MG63 (cell line): ENCODE measurements around the gene USP6NL. TPM values are rescaled to one million over a fixed set of nuclear protein-coding genes. Genes with fewer than 3 reads are reported as not detected.
"Not testable (repeated sequence)": the region's sequence is repeated elsewhere in the genome, so short reads cannot be mapped to it uniquely, and the experiment has no call there.

Experiments
- DNase-seq: peaks from one replicate; pipeline ENCODE4 v3.0.0-alpha.2; 2020
- H3K27me3 ChIP-seq: fragments of 250-450 bp; sonication (Bioruptor Pico); 2 replicates; pipeline ENCODE4 v1.5.1; 2020; ENCODE audit warnings: mild to moderate bottlenecking, moderate library complexity
- H3K36me3 ChIP-seq: fragments of 250-450 bp; sonication (Bioruptor Pico); 2 replicates; pipeline ENCODE4 v1.5.1; 2020; ENCODE audit warnings: mild to moderate bottlenecking, moderate library complexity
- H3K4me3 ChIP-seq: fragments of 250-450 bp; sonication (Bioruptor Pico); 2 replicates; pipeline ENCODE4 v1.5.1; 2020; ENCODE audit warnings: mild to moderate bottlenecking, moderate library complexity
- H3K9me3 ChIP-seq: fragments of 250-450 bp; sonication (Bioruptor Pico); 2 replicates; pipeline ENCODE4 v1.5.1; 2020; ENCODE audit warnings: mild to moderate bottlenecking, moderate library complexity
- total RNA-seq: library from RNA; depleted of rRNA; stranded (reverse); fragments of >200 nt; shearing (Covaris generic); gene quantifications from 2 replicates; pipeline ENCODE4 v1.2.3, GENCODE V29; 2014; ENCODE audit warnings: low replicate concordance

Gene USP6NL
- total RNA-seq, 1 experiment from 2014 or later: 4.0 TPM

DNA sequence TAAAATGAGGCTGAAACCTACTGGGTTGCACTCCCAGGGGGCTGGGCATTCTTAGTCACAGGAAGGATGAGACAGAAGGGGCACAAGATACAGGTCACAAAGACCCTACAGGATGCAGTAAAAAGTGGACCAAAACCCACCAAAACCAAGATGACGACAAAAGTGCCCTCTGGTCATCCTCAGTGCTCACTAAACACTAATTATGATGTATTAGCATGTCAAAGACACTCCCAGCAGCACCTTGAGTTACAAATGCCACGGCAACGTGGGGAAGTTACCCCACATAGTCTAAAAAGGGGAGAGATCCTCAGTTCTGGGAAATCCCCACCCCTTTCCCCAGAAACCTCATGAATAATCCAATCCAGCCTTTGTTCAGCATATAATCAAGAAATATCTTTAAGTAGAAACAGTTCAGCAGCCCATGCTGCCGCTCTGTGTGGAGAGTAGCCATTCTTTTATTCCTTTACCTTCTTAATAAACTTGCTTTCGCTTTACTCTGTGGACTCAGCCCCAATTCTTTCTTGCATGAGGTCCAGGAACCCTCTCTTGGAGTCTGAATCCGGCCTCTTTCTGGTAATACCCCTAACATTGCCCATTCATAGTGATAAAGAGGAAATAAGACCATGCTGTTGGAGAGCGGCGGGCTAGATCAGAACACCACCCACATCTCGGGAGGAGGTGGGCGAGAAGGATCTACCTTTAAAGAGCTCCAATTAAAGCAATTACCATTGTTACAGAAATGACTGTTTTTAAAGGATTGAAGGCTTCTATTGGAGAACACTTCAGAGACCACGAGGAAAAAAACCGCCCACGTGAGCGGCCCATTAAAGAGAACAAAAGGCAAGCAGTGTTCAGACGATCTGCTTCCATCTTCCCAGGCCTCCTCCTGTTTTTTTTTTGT lies 170.9 kb downstream of the USP6NL start:
- DNase-seq: no peak
- no peaks in the 10 kb centered on the region for H3K27me3 ChIP-seq
- H3K9me3 ChIP-seq: no peaks in the 10 kb centered on the region
- H3K36me3 ChIP-seq: no peaks in the 10 kb centered on the region
- H3K4me3 ChIP-seq: no peak overlapping the region

DNA sequence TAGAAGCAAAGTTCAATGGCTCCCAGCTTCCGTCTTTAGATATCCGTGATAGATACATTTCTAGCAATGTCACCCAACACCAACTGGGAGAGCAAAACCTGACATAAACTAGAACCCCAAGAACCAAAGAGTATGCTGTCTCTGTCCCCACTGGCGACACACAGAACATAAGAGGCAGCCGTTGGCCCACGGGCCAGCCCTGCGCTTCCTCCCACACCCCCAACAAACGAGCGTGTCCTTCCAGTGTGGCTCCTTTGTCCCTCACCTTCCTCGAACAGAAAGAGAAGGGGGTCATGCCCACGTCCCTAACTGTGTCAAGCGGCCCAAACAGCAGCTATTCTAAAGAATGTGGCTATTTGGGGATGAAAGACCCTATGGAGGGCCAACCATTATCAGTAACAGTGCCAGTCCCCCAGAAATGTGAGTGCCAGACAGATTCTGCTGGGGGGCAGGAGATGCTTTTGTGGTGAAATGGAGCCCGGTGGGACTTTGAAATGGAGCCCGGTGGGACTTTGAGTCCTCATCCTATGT lies 171.9 kb downstream of the USP6NL start:
- Histone ChIP-seq H3K4me3 (no peak overlapping the region), H3K36me3 (no peaks in the 10 kb centered on the region), H3K9me3 (no peaks in the 10 kb centered on the region), H3K27me3 (no peaks in the 10 kb centered on the region)
- DNase-seq: no peak

DNA sequence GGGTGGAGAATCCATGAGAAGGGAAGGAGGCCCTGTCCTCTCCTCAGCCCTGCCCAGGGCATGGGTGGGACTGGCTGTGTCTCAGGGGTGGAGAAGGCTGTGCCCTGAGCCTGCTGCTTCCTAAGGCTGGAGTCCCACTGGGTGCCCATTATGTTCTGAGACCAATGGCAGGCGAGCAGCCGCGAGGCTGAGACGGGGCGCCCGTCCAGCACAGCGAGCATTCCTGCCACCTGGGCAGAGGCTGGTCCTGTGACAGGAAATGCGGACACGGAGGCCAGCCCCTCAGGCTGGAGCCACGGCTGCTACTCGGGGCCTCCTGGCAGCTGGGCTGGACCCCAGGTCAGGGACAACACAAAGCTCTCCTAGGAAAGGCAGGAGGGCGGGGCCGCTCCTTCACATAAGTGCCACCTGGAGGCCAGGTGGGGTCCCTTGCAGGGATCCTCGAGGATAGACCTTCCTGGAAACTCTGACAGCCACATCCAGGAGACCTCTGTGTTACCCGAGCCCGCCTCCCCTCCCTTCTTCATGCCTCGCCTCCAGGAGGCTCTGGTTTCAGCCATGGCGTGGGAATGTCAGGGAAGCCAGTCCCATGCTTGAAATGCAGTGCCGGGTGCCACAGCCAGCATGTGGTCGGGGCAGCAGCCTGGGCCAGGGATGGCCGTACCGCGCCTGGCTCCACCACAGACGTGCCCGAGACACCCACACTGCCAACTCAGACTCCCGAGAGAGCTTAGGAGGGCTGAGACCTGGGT lies 173.9 kb downstream of the USP6NL start:
- DNase-seq: no peak
- H3K36me3 ChIP-seq: no peaks in the 10 kb centered on the region
- H3K4me3 ChIP-seq: no peak overlapping the region
- H3K9me3 ChIP-seq: no peaks in the 10 kb centered on the region
- no peaks in the 10 kb centered on the region for H3K27me3 ChIP-seq

DNA sequence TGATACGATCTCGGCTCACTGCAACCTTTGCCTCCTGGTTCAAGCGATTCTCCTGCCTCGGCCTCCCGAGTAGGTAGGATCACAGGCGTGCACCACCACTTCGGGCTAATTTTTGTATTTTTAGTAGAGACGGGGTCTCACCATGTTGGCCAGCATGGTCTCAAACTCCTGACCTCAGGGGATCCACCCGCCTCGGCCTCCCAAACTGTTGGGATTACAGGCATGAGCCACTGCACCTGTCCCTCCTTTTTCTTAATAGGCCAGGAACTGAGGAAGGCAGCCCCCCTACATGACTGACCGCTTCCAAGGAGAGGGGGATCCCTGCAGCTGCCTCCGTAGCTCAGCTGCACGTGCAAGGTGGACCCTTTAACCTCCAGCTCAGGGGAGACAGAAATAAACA lies 175.0 kb downstream of the USP6NL start:
- not testable (repeated sequence) for DNase-seq, H3K27me3 ChIP-seq, H3K36me3 ChIP-seq, H3K4me3 ChIP-seq, H3K9me3 ChIP-seq

DNA sequence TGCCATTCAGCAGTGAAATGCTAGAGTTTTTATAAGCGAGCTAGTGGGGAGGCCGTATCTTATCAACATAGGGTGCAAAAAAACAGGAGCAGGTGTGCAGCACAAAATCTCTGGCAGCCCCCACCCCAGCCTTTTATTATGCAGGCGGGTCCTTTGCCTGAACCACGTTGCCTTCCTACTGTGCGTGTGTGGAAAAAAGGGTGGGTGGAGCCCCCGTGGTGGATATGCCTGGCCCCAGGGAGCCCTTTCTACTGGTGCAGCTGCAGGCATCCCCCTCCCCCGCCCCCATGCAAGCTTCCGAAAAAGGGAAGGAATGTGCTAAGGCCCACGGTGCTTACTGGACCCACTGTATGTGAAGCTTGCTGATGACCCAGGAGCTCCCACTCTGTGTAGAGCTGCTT lies 175.9 kb downstream of the USP6NL start:
- H3K9me3 ChIP-seq: no peaks in the 10 kb centered on the region
- H3K27me3 ChIP-seq: no peaks in the 10 kb centered on the region
- DNase-seq: no peak
- H3K4me3 ChIP-seq: no peak overlapping the region
- H3K36me3 ChIP-seq: no peaks in the 10 kb centered on the region

DNA sequence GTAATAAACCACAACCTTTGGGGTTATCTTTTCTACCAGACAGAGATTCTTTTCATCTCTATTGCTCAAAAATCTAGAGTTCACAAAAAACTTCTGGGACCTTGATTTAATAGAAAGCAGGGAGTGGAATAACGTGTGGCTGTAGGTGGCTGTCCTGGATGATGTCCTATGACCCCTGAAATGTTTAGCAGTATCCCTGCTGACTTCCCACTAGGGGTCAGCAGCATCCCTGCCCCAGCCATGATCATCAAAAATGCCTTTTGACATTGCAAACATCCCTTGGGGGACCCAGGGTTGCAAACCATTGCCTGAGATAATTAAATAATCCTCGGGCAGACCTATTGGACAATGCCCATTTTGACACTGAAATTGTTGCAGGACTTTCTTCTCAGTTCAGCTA lies 177.1 kb downstream of the USP6NL start:
- no peaks in the 10 kb centered on the region for H3K9me3 ChIP-seq
- H3K4me3 ChIP-seq: no peak overlapping the region
- no peaks in the 10 kb centered on the region for H3K27me3 ChIP-seq
- no peaks in the 10 kb centered on the region for H3K36me3 ChIP-seq
- DNase-seq: no peak

DNA sequence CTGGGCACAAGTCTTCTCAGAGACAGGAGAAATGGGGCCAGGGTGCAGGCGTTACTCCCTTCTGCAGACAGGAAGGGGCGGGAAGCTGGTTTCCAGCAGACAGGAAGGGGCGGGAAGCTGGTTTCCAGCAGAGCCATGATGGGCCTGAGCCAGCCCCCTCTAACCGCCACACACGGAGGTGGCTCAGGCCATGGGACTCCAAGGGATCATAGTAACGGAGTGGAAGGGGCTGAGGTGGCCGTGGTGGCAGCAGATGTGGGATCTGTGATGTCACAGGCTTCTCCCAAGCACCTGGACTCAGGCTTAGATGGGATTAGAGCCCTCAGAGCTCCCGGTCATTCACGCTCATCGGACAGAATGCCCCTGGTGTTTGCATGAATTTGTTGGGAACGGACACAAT lies 177.8 kb downstream of the USP6NL start:
- H3K36me3 ChIP-seq: no peaks in the 10 kb centered on the region
- no peaks in the 10 kb centered on the region for H3K27me3 ChIP-seq
- no peak for DNase-seq
- no peaks in the 10 kb centered on the region for H3K9me3 ChIP-seq
- no peak overlapping the region for H3K4me3 ChIP-seq

DNA sequence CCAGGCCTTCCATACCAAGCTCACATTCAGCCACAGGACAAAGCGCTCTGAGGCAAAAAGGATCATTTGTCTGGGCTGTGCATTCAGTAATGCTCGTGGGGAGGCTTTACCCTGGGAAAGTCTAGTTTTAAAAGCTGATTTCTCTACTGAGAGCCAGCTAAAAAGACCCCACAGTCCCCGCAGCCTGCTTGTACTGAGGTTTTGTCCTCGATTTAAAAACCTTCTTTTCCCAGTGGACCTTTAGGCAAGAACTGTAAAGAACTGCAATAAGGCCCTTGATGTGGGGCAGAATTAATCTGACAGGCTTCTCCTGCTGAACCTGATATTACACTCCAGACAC lies 180.3 kb downstream of the USP6NL start:
- no peaks in the 10 kb centered on the region for H3K9me3 ChIP-seq
- no peak overlapping the region for H3K4me3 ChIP-seq
- H3K36me3 ChIP-seq: no peaks in the 10 kb centered on the region
- no peak for DNase-seq
- H3K27me3 ChIP-seq: no peaks in the 10 kb centered on the region

DNA sequence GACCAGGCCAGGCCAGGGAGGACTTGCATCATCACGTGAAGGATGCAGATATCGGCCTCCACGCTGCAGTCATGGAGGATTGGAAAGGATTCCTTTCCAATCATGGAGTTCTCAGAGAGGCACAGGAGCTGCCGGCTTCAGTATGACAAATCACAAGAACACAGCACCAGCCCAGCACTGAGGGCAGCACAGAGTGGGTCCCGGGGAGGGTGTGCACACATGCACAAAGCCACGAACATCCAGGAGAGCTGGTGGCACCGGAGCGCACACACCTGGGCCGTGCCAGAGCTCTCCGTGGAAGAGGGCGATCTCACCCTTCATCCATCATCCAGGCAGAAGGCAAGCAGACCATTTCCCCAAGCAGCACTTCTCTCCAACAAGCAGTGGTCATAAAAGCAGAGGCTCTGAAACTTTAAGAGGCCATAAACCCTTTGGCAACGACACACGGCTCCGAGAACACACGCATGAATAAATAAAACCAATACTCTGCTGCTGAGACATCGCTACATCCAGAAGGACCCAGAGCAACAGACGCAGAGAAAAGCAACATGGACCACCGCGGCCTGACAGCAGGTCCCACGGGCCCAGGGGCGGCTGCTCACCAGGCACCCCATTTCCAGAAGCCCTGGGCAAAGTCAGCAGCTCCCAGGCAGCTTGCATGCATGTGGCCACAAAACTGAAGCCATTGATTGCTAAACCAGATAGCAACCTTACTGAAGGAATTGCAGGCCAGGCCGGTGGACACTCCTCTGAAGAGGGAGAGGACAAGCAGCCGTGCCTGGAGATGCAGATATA lies 180.8 kb downstream of the USP6NL start:
- Histone ChIP-seq H3K27me3 (no peaks in the 10 kb centered on the region), H3K9me3 (no peaks in the 10 kb centered on the region), H3K4me3 (no peak overlapping the region), H3K36me3 (no peaks in the 10 kb centered on the region)
- no peak for DNase-seq

DNA sequence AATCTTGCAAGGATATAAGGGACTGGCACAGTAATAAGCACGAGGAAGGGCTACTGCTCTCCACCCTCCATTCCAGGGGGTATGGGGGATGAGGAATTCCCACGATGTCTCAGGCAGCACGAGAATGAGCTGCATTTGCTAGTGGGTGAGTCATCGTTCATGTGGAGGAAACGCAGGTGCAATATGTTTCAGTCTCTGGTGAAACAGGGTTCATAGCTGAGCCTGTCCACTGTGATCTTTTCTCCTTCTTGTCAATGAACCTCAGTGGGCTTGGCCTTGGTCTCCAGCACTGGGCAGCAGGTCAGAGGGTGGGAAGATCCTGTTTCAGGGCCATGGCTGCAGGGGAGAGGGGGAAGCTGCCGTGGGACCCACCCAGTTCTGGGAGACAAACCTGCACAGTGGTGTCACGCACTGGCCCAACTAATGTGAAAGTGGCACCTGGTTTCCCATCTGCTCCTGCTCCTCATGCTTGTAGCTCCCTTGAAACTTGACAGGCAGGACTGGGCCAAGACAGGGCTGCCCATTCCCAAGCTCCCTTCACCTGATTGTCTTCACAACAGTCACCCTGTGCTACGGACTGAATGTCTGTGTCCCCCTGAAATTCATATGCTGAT lies 181.9 kb downstream of the USP6NL start:
- no peaks in the 10 kb centered on the region for H3K36me3 ChIP-seq
- no peak for DNase-seq
- H3K4me3 ChIP-seq: no peak overlapping the region
- no peaks in the 10 kb centered on the region for H3K9me3 ChIP-seq
- H3K27me3 ChIP-seq: no peaks in the 10 kb centered on the region

DNA sequence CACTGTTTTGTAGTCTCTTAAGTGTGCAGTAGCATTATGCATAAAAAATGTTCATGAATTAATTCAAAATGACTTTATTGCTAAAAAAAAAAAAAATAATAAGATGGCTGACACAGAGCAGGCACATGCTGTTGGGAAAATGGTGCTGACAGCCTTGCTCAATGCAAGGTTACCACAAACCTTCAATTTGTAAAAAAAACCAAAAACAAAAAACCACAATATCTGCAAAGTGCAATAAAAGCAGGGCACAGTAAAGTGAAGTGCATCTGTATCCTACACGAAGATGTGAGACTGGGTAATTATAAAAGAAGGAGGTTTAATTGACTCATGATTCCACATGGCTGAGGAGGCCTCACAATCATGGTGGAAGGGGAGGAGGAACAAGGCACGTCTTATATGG lies 185.8 kb downstream of the USP6NL start:
- no peak for DNase-seq
- Histone ChIP-seq H3K27me3 (no peaks in the 10 kb centered on the region), H3K9me3 (peaks cover 2% of the 10 kb centered on the region; the same call in 1 of the 2 replicates), H3K36me3 (no peaks in the 10 kb centered on the region), H3K4me3 (no peak overlapping the region)

DNA sequence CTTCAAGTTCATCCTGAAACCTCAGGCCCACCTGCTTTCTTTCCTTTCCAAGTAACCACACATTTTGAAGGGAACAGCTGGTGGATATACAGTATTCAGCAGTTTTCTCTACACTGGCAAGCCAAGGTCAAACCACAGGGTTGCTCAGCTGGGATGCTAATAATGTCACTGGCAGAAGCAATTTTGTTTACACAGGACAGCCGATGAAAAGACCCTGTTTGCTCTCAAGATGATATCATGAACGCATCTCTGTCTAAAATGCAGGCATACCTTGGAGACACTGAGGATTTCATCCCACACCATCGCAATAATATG lies 186.2 kb downstream of the USP6NL start:
- peaks cover 5% of the 10 kb centered on the region for H3K9me3 ChIP-seq
- H3K4me3 ChIP-seq: no peak overlapping the region
- no peaks in the 10 kb centered on the region for H3K36me3 ChIP-seq
- no peak for DNase-seq
- no peaks in the 10 kb centered on the region for H3K27me3 ChIP-seq

DNA sequence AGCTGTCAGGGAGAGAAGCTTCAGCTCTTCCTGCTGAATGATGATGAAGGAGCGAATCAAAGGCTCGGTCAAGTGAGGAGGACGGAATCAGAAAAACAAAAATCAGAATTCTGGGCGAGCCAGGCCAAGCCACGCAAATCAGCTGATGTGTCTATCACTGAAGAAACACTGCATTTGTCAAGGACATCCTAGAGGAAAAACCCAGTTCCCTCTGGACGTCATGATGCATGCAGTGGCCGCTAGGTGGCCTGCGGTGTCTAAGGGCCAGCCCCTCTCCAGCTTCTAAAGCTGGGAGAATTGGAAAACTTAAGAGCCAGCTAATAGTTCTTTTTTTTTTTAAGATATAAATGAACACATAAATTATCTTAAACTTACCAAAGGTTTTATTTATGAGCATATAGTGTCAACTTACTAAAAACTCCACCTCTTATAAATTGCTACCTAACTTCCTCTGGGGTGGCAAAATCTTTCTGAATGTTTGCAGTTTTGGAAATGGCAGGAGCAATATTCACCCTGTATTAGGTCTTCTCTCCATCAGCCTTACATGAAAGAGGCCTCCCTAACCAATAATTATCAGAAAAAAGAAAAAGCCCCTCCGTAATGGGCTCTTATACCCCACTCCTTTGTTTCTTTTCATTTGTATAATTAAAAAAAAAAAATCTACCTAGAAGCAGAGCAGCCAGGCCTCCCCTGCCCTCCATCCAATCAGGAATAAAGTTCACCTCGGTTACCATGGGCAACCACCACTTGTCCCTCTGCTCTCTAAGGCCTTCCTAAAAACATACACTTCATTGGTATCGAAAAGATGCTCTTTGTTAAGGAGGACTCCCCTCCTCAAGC lies 186.8 kb downstream of the USP6NL start:
- Histone ChIP-seq H3K9me3 (peaks cover 5% of the 10 kb centered on the region), H3K36me3 (no peaks in the 10 kb centered on the region), H3K4me3 (no peak overlapping the region), H3K27me3 (no peaks in the 10 kb centered on the region)
- DNase-seq: peak; percentile 42

DNA sequence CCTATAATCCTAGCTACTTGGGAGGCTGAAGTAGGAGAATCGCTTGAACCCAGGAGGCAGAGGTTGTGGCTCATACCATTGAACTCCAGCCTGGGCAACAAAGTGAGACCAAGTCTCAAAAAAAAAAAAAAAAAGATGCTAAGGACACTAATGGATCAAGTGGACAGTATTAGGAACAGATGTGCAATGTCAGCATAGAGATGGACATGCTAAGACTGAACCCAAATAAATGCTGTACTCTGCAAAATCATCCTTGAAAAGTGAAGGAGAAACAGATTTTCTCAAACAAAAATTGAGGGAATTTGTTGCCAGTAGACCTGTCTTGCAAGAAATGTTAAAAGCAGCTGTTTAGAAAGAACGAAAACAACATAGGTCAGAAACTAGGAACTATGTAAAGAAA lies 194.5 kb downstream of the USP6NL start:
- DNase-seq: no peak
- no peaks in the 10 kb centered on the region for H3K36me3 ChIP-seq
- H3K27me3 ChIP-seq: no peaks in the 10 kb centered on the region

DNA sequence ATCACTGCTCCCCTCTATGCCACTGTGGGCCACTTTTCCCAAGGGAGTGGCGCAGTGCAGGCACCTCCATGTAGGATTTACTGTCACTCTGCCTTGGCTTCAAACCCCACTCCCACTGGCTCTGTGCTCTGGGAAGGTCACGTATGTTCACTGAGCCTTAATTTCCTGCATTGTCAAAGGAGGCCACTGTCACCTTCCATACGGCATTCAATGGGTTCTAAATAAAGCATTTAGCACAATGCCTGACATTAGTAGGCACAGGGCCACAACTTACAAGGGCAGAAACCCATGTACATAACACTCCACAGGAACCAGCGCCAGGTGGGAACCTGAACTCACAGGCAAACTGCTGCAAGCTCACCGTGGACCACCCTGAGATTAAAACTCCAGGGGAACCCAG lies 196.4 kb downstream of the USP6NL start:
- H3K27me3 ChIP-seq: no peaks in the 10 kb centered on the region
- H3K4me3 ChIP-seq: no peak overlapping the region
- H3K9me3 ChIP-seq: peaks cover 8% of the 10 kb centered on the region
- no peak for DNase-seq
- H3K36me3 ChIP-seq: no peaks in the 10 kb centered on the region

More for the DNA sequence above, 194.5 kb downstream of the USP6NL start:
- Histone ChIP-seq H3K4me3 (no peak overlapping the region), H3K9me3 (peaks cover 12% of the 10 kb centered on the region)
